ENCODE data around the gene DHPS.

DHPS gene

DNA sequence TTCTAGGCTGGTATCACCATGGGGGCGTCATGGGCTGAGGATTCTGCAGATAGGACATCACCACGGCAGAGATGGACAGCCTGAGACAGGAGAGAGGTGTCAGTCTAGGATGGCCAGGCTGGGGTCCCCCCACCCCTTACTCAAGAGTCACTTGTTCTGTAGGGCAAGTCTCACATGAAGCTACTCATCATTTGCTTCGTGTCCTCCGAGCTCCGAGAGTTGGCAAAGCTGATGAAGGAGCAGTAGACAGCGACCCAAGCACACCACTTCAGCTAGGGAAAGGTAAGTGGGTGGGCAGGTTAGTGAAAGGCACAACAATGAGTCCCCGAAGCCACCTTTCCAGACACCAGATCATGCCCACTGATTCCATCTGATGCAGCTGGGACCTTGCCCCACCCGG, 13.3 kb downstream of the DHPS start:
- peaks cover 4% of the 10 kb centered on the region for H3K27me3 Mint-ChIP-seq (ENCODE audit: low read depth, poor library complexity)
- TF ChIP-seq, protein P1, sequence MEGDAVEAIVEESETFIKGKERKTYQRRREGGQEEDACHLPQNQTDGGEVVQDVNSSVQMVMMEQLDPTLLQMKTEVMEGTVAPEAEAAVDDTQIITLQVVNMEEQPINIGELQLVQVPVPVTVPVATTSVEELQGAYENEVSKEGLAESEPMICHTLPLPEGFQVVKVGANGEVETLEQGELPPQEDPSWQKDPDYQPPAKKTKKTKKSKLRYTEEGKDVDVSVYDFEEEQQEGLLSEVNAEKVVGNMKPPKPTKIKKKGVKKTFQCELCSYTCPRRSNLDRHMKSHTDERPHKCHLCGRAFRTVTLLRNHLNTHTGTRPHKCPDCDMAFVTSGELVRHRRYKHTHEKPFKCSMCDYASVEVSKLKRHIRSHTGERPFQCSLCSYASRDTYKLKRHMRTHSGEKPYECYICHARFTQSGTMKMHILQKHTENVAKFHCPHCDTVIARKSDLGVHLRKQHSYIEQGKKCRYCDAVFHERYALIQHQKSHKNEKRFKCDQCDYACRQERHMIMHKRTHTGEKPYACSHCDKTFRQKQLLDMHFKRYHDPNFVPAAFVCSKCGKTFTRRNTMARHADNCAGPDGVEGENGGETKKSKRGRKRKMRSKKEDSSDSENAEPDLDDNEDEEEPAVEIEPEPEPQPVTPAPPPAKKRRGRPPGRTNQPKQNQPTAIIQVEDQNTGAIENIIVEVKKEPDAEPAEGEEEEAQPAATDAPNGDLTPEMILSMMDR (IDR thresholded peaks at IDR 0.05) = no peak
- no peaks in the 10 kb centered on the region for H3K9me3 Mint-ChIP-seq
- peak overlapping the region; percentile 81 for H3K27ac Mint-ChIP-seq
- peaks cover 10% of the 10 kb centered on the region for H3K36me3 Mint-ChIP-seq (ENCODE audit: low read depth)
- peaks cover 67% of the 10 kb centered on the region for H3K4me1 Mint-ChIP-seq
- no peak for DNase-seq
- peak overlapping the region; percentile 97 for H3K4me3 Mint-ChIP-seq

DNA sequence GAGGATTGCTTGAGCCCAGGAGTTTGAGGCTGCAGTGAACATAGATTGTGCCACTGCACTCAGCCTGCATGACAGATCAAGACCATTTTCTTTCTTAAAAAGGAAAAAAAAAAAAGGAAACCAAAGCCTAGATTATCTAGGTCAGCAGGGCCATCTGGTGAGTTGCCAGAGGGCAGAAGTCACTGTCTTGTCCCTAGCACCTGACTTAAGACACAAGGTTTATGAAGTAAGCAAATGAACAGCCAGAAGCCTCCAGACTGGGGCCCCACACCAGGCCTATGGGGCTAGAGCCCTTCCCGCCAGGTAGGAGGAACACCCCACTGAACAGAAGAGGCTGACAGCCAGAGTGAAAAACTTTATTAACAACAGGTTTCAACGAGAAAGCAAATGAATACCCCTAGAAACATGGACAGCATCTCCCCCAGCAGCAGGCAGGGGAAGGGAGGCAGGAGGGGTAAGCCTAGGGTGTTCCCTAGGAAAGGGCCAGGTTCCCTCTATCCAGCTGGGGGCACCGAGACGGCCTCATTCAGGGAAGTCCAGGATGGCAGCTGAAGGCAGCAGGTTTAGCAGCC, 13.9 kb downstream of the DHPS start:
- H3K36me3 Mint-ChIP-seq (ENCODE audit: low read depth) = peaks cover 14% of the 10 kb centered on the region
- H3K4me1 Mint-ChIP-seq = peaks cover 67% of the 10 kb centered on the region
- peaks cover 4% of the 10 kb centered on the region for H3K27me3 Mint-ChIP-seq (ENCODE audit: low read depth, poor library complexity)
- TF ChIP-seq, protein P1 (IDR thresholded peaks at IDR 0.05) = no peak
- H3K27ac Mint-ChIP-seq = no peak overlapping the region
- DNase-seq = no peak
- peak overlapping the region; percentile 97 for H3K4me3 Mint-ChIP-seq
- no peaks in the 10 kb centered on the region for H3K9me3 Mint-ChIP-seq

DNA sequence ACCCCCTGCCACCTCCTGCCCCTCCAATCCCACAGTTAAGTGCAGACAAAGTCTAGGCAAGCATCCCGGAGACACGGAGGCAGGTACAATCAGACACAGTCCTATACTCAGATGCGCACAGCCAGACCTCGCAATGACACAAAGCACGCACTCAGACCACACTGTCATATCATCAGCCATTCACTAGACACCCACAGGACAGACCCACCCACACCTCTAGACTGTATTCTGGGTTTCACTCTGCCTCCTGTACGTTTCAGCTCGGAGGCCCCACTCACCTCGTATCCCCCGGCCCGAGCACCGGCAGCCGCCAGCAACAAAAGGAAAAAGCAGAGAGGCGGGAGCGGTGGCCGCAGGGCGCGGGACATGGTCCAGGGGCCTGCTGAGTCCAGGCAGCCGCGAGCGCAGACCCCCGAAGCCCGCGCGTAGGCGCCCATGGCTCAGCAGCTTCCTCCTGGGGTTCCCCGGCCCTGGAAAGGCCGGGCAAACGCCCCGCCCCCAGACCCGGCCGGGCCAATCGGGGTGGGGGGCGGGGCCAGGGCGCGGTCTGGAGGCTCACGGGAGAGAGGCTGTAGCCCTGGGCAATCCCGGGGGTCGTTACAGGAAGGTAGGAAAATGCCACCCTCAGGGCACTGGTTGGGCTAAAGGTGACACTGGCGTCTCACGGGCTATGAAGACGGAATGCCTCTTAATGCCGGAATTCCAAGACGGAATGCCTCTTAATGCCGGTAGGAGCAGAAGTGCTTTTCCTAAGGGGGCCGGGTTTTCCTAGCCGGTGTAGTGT, 15.2 kb downstream of the DHPS start, which contains the start of the genes MAN2B1 and WDR83:
TSS of gene MAN2B1 (minus strand) at position 478 of the 784 bp plus-strand sequence. CDS start at position 437, 41 bp downstream.
TSS of gene WDR83 (plus strand) at position 543 of the 784 bp plus-strand sequence. CDS start 2,984 bp downstream, outside the sequence.
- Mint-ChIP-seq H3K9me3 (no peaks in the 10 kb centered on the region), H3K4me1 (peaks cover 62% of the 10 kb centered on the region), H3K36me3 (ENCODE audit: low read depth) (peaks cover 6% of the 10 kb centered on the region), H3K27me3 (ENCODE audit: low read depth, poor library complexity) (peaks cover 4% of the 10 kb centered on the region), H3K4me3 (peak within 1 kb of the TSS; percentile 97), H3K27ac (peak within 1 kb of the TSS; percentile 98)
- DNase-seq = peak; percentile 87
- TF ChIP-seq, protein P1 (IDR thresholded peaks at IDR 0.05) = no peak

DNA sequence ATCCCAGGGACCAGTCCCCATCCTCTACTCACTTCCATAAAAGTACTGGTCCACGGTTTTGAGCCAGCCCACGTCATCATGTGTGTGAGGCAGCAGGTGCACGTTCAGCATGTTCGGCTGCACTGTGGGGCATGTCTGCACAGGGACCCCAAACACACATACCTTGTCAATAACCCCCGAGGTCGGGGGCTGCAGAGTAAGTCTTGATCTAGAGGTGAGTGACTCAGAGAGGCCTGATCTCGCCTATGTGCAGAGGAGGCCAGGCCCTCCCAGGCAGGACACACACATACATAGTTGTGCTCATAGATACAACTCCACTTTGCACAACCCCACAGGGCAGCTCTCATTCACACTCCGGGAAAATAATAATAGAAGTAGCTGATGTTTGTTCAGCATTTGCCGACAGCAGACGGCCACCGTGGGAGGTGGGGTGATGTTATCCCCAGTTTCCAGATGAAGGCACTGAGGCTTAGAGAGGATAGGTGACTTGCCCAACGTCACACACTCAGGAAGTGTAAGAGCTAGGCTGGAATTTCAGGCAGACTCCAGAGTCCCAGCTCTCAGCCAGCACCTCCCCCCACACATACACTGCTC, 15.9 kb downstream of the DHPS start:
- H3K27ac Mint-ChIP-seq = no peak overlapping the region
- peaks cover 62% of the 10 kb centered on the region for H3K4me1 Mint-ChIP-seq
- peaks cover 4% of the 10 kb centered on the region for H3K27me3 Mint-ChIP-seq (ENCODE audit: low read depth, poor library complexity)
- no peaks in the 10 kb centered on the region for H3K9me3 Mint-ChIP-seq
- DNase-seq = no peak
- TF ChIP-seq, protein P1 (IDR thresholded peaks at IDR 0.05) = no peak
- peak overlapping the region; percentile 97 for H3K4me3 Mint-ChIP-seq
- H3K36me3 Mint-ChIP-seq (ENCODE audit: low read depth) = peaks cover 11% of the 10 kb centered on the region

DNA sequence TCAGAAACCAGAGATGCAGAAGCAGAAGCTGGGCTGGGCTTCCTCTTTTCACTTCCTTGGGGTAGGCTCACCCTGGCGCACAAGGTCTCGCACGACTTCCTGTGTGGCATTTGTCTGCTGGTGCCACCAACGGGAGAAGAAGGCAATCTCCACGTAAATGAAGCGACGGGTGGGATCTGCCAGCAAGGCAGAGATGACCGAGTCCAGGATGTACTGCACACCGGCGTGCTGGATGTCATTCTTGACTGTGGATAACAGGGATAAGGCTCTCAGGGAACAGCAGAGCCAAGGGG, 16.5 kb downstream of the DHPS start:
- H3K27me3 Mint-ChIP-seq (ENCODE audit: low read depth, poor library complexity) = peaks cover 4% of the 10 kb centered on the region
- no peak overlapping the region for H3K27ac Mint-ChIP-seq
- H3K4me1 Mint-ChIP-seq = peaks cover 56% of the 10 kb centered on the region
- H3K4me3 Mint-ChIP-seq = peak overlapping the region; percentile 97
- DNase-seq = no peak
- H3K9me3 Mint-ChIP-seq = no peaks in the 10 kb centered on the region
- TF ChIP-seq, protein P1 (IDR thresholded peaks at IDR 0.05) = no peak
- H3K36me3 Mint-ChIP-seq (ENCODE audit: low read depth) = peaks cover 14% of the 10 kb centered on the region

All from nephron progenitor cell (in vitro differentiated cells).